ENCODE results near the gene RCVRN.

The RCVRN gene

DNA sequence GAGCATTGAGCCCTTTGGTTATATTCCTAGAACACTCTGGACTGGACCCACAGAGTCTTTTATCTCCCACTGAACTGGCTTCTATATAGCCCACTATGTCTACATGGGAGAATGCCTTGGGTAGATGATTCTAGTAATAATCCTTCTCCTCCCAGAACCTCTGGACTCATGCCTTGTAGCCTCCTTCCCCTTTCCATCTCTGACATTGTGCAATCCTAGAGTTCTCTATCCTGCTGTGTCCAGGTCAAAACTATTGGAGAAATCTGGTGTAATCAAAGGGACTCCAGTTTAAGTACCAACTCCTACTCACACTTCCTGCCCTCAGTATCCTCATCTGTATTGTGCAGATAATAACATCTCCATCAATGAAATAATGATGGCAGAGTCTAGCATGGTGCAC lies 9.1 kb downstream of the RCVRN start:
- DNase-seq: no peak

DNA sequence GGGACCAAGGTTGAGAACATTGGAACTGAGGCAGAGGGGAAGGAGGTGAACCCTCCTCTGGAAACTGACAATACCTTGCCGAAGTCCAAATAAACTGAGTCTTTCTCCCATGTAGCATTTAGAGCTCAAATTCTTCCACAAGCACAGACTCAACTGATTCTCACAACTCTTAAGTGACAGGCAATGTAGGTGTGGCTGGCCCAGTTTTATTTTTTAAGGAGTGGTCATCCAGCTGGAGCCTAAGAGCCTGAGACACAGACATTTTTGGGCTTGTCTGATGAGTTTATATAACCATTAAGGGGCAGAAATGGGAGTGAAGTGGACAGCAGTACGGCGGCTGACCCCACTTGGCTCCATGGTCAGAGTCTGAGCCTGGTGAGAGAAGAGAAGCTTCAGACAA lies 10.8 kb downstream of the RCVRN start:
- no peak for DNase-seq

DNA sequence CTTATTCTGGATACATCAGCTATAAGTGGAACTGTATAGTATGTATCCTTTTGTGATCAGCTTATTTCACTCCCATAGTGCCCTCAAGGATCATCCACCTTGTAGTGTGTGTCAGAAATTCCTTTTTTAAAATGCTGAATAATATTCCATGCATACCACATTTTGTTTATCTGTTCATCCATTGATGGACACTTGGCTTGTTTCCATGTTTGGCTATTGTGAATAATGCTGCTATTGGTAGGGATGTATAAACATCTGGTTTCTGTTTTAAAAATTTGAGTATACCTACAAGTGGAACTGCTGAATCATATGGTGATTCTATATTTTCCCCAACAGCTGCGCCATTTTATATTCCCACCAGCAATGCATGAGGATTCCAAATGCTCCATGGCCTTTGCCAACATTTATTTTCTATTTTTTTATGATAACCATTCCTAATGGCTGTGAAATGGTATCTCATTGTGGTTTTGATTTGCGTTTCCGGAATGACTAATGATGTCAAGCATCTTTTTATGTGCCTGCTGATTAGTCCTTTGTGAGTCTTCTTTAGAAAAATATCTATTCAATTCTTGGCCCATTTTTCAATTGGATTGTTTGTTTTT lies 11.6 kb downstream of the RCVRN start:
- DNase-seq: no peak

DNA sequence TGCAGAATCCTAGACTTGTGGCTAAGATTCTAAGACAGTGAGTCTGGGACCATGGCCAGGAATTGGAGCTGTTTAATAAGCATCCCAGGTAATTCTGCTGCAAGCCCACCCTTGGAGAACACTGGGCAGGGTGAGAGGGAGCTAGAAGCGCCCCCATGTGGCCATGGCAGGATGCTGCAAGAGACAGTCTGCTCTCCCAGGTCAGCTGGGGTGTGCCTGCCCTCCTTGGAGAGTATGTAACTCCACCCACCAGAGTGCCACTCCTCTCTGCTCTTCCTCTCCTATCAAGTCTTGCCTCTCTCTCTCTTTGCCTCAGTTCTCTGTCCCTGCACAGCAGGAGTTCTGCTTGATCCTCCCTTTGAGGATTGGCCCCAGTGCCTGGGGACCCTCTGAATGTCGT lies 14.9 kb downstream of the RCVRN start:
- DNase-seq: no peak

DNA sequence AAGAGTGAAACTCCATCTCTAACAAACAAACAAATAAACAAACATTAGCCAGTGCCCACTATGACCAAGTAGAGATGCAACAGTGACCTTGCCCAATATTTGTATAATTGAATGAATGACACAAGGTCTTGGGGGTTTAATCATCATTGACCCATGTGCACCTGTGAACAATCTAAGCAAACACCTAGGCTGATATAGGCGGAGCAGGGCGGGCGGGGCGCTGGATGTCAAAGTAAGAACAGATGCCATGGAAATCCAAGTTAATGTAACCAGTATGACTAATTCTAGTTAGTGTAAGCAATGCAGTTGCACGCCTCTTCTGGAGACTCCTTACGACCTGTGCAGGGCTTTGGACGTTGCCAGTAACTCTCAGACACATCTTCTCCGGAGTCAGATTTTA lies 17.6 kb downstream of the RCVRN start:
- DNase-seq: no peak

DNA sequence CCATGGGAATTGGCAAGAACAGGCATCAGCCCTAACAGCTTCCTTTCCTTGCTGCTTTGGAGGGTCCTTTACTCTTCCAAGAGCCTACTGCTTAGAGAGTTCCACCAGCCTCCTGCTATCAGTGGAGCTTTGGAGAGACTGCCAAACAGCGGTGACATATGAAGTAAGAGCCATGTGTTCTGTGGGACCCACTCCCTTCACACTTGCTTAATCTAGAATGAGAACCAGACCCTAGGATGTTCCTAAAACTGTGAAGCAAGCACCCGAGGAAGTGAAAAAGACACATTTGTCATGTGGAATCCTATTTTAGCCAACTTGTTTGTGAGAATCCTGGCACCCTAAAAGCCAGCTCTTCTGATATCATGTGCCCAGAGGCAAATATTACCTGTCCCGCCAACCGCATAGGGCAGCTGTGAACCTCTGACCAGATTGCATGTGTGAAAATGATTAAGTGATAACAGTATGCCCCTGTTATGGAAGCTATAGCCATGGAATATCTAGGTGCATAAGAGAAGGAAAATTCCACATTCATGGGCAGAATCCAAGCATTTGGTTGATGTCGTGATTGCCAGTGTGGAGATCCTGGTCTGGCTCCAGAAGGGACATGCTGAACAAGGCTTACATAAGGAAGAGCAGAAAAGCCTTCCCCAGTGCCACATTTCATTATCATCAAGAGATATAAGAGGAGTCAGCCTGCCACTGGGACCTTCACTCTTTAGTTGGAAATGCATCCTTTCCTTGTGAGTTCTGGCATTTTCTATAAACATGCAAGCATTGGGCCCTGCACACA lies 18.7 kb downstream of the RCVRN start:
- DNase-seq: no peak

DNA sequence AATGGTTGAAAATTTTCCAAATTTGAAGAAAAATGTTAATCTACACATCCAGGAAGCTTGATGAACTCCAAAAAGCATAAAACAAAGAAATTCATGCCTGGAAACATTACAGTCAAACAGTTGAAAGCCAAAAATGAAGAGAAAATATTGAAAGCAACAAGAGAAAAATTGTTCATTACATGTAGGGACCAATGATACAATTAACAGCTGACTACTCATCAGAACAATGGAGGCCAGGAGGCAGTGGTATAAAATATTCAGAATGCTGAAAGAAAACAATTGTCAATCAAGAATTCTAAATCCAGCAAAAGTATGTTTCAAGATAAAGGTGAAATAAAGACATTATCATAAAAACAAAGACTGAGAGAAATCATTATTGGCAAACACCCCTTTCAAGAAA lies 21.6 kb downstream of the RCVRN start:
- DNase-seq: no peak

DNA sequence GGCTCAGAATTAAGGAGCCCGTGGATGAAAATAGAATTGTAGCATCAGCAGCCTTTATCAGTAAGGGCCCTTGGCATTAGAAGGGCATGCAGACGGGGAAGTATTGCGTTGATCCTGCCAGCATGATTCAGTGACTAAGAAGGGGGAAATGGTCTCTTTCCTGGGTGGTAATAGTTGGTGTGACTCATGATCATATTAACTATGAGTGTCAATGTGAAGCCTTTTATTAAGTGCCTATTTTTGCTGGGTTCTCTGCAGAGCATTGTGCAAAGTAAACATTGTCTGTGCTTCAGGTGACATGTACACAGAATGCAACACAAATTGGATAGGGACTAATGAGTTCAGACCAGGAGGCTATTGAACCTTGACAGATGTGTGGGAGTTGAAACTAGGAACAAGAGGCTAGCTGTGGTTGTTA lies 24.5 kb downstream of the RCVRN start:
- DNase-seq: no peak

DNA sequence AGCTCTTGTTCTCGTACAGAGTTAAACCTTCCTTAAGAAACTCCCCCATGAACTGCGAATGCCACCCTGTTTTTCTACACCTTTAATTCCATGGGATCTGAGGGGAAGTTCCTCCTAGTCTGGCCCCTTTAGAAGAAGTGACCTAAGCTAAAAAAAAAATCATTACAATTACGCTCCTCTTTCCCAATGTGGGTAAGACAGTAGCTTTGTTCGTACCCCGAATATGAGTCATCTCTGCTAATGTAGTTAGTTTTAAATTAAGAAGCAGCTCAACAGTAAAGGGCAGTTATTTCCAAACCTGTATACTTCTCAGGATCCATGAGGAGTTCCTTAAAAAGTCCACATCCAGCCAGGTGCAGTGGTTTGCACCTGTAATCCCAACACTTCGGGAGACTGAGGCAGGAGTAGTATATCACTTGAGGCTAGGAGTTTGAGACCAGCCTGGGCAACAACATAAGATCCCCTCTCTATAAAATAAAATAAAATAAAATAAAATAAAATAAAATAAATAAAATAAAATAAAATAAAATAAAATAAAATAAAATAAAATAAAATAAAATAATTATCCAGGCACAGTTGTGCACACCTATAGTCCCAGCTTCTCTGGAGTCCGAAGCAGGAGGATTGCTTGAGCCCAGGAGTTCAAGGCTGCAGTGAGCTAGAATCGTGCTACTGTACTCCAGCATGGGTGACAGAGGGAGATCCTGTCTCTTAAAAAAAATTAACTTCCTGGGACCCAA lies 26.1 kb downstream of the RCVRN start:
- no peak for DNase-seq

DNA sequence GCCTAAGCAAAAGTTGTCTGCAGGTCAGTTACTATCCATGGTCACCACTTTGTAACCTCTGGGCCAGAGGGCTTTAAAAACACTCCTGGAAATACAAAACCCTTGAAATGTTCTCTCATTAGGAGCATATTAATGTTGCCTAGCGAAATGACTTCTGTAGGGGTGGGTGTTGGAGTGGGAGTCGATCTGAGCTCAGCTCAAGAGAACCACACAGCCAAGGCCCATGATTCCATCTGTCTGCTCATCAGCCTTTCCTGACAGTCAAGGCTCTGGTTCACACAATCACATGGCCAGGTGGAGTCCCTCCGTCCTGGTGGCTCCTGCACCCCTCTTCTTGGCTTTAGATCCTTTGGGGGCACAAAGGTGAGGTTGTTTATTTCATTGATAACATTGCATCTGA lies 26.7 kb downstream of the RCVRN start:
- no peak for DNase-seq

DNA sequence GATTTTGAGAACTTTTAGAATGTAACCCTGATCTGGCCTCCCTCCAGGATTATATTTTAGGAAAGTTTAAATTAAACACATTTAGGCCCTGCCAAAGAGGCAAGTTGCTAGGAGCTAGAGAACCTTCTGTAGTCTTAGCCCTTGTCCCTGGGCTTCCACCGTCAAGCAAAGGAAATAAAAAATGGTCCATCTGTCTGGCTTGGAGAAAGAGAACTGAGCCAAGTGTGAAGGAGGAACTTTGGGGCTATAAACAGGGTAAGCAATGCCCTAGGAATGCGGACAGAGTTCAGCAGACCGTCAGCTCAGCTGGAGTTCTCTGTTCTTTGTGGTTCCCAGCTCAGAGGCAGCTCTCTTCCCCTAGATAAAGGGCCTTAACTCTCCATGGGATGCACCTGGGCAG lies 29.6 kb downstream of the RCVRN start:
- DNase-seq: no peak

DNA sequence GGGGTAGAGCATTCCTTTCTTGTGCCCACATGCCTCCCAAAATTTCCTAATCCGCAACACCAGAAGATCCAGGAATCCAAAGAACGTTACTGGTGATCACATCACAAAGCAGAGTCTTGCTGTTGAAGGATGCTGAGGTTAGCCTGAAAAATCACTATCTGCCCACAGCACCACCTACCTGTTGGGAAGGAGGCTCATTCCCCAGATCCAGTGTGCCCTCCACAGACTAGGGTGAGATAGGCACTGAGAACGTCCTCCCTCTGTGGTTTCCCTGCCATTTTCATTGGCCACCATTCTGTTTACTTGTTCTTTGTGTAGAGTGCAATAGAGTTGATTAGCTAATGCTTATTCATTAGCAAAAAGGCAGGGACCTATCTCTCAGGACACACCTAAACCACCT lies 30.3 kb downstream of the RCVRN start:
- no peak for DNase-seq

DNA sequence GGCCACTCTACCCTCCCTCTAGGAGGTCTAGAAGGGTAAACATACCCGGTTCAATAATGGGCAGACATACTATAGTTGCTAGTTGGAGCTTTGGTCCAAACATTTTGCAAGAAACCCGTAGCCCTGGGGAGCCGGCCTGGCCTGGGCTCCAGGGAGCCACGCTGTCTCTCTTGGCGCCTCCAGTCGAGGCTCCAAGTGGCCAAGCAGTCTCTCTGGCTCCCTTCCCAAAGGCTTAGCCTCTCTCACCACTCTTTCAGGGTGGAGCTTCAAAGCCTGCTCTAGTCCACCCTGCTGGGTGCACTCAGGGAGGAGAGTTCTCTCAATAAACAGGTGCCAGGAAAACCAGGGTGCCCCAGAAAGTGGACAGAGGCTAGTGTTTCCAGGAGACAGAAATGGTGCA lies 32.2 kb downstream of the RCVRN start:
- DNase-seq: no peak

DNA sequence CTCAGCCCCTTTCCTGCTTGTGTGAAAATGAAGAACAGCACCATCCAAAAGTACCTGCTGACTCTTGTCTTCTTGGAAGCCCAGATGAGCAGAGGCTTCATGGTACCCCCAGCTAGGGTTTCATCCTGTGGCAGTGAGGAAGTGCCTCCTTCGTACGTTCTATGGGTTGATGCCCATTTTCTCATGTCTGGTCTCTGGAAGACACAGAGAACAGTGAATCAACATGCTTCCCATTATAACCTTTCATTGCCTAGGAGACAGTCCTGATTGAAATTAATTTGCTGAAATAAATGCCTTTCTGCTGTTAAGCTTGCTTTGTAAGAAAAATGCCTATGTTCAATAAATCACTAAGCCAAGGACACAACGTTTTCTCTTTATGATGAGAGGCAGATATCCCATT lies 36.5 kb downstream of the RCVRN start:
- no peak for DNase-seq

DNA sequence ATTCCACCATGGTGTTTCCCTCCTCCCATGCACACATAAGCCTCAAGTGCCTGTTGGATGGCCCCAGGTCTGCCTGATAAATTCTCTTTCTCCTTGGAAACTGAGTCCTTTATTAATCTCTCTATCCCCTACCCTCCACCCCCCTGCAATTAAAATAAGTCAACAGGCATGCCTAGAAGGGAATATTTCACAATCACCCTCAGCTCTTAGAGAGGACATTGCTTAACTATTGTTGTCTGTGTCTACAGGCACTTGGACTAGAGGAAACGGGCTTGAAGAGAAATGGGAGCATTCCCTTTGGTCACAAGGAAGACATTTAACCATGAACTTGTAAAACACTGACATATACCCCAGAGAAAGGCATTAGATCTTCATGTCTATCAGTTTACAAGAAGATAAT lies 39.5 kb downstream of the RCVRN start:
- DNase-seq: no peak

DNA sequence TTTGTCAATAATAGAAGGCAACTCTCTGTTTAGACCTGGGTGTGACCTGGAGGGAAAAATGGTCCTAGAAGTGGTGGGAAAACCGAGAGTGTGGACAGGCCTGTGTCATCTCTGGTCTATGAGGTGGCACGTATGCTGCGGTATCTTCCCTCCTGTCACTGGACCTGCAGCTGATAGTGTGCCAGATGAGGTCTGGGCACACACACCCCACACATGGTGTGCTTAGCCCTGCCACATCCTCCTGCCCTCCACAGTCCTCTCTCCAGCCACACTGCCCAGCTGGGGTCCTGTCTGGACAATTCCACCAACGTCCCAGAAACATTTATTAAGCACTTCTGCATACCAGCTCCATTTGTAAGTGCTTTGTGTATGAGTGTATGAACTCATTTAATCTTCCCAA lies 42.1 kb downstream of the RCVRN start:
- no peak for DNase-seq

DNA sequence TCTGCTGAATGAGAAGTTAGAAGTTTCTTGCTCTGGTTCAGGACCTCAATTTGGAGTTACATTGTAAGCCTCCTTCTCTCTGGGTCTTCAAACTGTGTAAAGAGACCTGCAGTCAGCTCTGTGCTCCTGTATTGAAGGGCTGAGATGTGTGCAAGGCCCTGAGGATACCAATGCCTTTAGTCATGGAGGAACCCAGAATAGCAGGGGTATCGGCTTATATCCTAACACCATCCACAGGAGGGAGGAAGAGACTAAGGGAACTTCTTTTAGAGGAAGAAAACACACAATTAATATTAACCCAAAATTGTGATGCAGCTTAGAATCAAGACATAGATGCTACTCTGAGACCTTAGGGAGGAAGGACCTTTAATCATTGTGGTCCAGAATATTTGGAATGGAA lies 42.9 kb downstream of the RCVRN start:
- no peak for DNase-seq

DNA sequence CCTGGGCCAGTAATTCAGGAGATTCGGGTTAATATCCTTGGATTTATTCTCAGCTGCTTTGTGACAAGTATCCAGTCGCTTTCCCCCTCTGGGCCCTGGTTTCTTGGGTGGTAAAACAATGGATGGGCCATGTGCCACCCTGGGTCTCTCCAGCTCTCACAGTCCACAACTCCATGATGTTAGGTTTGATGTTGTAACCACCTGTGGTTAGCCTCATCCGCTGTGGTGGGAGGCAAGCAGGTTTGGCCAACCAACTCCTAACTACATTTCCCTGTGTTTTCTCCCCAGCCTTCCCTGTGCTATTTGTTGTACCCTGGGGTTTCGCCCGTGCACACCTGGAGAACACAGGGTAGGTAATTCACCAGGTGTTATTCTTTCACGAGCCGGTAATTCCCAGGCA lies 44.2 kb downstream of the RCVRN start:
- no peak for DNase-seq

DNA sequence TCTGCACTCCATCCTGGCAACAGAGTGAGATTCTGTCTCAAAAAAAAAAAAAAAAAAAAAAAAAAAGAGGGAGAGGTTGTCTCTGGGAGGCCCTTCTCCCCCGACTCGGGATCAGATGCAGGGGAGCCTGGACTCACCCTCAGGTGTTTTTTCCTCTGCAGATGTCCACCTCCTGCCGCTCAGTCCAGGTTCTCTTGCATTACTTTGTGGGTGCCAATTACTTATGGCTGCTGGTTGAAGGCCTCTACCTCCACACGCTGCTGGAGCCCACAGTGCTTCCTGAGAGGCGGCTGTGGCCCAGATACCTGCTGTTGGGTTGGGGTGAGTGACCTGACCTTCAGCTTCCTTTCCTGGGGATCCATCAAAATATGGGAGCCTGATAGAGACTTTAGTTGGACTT lies 45.3 kb downstream of the RCVRN start:
- no peak for DNase-seq

DNA sequence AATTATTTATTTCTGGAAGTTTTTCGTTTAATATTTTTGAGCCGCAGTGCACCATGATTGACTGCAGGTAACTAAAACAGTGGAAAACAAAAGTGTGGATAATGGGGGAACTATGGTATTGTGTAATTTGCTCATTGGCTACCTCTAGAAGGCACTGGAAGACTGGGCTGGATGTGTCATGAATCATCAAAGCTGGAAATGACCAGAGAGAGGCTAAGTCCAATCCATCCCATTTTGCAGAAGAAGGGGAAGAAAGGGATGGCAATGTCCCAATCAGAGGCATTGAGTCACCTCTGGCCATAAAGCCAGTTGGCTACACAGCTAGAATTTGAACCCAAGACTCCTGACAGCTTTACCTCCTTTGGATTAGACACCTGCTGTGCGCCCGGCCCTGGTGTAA lies 50.0 kb downstream of the RCVRN start:
- no peak for DNase-seq

DNA sequence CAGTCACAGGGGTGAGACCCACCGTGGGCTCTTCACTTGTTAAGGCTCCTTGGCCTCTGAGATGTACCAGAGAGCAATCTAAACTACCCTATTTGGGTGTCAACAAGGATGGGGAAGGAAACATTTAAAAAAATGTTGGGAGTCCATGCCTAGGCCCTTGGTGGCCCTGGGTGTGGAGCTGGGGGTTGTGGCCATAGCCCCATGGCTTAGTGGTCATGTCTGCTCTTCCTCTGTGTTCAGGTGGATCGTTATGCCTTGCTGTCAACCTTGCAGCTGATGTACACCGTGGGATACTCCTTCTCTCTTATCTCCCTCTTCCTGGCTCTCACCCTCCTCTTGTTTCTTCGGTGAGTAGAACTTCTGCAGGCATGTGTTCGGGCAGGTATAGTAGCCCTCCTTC lies 50.8 kb downstream of the RCVRN start:
- no peak for DNase-seq

DNA sequence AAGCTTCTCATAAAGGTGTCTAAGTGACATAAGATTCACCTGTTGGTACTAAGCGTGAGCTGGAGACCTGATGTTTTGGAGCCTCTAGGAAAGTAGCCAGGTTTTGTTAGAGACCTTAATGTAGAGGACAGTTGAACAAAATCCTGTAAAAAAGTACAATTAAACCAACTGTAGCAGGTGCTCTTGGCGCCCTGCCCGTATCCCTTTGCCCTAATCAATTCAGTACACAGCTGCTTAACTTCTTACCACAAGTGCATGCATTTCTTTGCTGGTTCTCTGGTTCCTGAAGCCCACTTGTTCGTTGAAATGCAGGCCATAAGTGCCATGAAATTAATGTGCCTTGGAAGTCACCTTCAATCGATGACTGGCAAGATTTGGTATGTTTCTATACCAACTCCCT lies 54.9 kb downstream of the RCVRN start:
- no peak for DNase-seq
